Heart left ventricle (tissue), 13 donors: ENCODE measurements around the gene MED25.

ENCODE experiments used
- POLR2A ChIP-seq, 2 donors: fragments of 450-650 bp; IDR thresholded peaks; one replicate each; pipeline ENCODE4 v1.6.1; 2017; ENCODE audit warnings: antibody characterized with exemption in 2 of 2, mild to moderate bottlenecking in 2 of 2, moderate library complexity in 2 of 2
- TF ChIP-seq, protein P1 (sequence below), 12 donors: fragments of 200-600 bp; sonication (generic) in 4 of 12; IDR thresholded peaks; one replicate each; pipeline versions ENCODE4 v1.5.0 to v1.8.0; 2018 to 2022; ENCODE audit warnings: antibody characterized with exemption in 12 of 12, mild to moderate bottlenecking in 5 of 12
- donor health status: ischemic (EF 13 %, LVEDD 7.1; RV severe dilation, severe dysfunction).
- donor health status: DM: no; HTN: yes; CAD: no.
- donor health status: DM: no; HTN: no; CAD: no.
- donor health status: ischemic (EF 25% LVEDD 6.9; RV normal size, moderate dysfunction).
- donor health status: ischemic (EF 25% LVEDD 5.7; RV mildly dilated, moderate dysfunction).
- donor health status: ischemic (EF 35%, LVEDD 5.7; RV mildly dilated, moderate dysfunction).
- donor health status: nonischemic (EF 11% LVEDD 7.7; RV severe dilation, severe dysfunction).
- donor health status: DM: yes; HTN: yes; CAD: no.
- donor health status: PGD.
- donor health status: ischemic (EF 29% LVEDD 5.4; RV normal size, mild dysfunction).
- donor health status: nonischemic (EF 23%, LVEDD 6.1; RV moderate dilation, normal function).

DNA sequence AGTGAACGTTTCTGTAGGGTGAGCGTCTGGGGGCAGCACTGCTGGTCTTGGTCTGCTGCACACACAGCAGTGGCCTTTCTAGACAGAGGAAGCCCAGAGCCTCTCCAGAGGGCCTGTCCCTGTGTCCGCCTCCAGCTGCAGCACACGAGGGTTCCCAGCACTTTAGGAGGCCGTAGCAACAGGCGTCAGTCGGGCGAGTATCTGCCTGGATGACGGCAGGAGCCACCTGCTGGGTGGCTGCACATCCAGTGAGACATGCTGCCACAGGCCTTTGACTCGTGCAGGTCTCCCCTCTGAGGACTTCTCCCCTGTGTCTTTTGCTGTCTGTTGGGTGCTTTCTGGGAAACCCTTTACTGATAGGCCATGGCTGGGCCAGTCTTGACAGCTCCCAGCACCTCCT, 29.2 kb upstream of the MED25 start:
- TF ChIP-seq, protein P1, sequence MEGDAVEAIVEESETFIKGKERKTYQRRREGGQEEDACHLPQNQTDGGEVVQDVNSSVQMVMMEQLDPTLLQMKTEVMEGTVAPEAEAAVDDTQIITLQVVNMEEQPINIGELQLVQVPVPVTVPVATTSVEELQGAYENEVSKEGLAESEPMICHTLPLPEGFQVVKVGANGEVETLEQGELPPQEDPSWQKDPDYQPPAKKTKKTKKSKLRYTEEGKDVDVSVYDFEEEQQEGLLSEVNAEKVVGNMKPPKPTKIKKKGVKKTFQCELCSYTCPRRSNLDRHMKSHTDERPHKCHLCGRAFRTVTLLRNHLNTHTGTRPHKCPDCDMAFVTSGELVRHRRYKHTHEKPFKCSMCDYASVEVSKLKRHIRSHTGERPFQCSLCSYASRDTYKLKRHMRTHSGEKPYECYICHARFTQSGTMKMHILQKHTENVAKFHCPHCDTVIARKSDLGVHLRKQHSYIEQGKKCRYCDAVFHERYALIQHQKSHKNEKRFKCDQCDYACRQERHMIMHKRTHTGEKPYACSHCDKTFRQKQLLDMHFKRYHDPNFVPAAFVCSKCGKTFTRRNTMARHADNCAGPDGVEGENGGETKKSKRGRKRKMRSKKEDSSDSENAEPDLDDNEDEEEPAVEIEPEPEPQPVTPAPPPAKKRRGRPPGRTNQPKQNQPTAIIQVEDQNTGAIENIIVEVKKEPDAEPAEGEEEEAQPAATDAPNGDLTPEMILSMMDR (IDR thresholded peaks at IDR 0.05), result no peak
- no peak for TF ChIP-seq POLR2A (IDR thresholded peaks at IDR 0.05)
